GM10266 (cell line): ENCODE measurements around the gene GULP1.
"Not testable (repeated sequence)": the region's sequence is repeated elsewhere in the genome, so short reads cannot be mapped to it uniquely, and the experiment has no call there.

Experiments used
- DNase-seq: peaks from one replicate; pipeline ENCODE4 v3.0.0; 2012; ENCODE audit errors: extremely low spot score
- TF ChIP-seq, protein P1 (sequence below): IDR thresholded peaks from 2 replicates; pipeline ENCODE4 v1.5.1; 2012; ENCODE audit warnings: mild to moderate bottlenecking, low read depth; ENCODE audit not compliant: control insufficient read depth, insufficient read depth; ENCODE audit errors: missing control alignments

Gene GULP1

GRCh38 chr2:188278388-188279092 lies 13.1 kb upstream of the GULP1 start:
- TF ChIP-seq, protein P1, sequence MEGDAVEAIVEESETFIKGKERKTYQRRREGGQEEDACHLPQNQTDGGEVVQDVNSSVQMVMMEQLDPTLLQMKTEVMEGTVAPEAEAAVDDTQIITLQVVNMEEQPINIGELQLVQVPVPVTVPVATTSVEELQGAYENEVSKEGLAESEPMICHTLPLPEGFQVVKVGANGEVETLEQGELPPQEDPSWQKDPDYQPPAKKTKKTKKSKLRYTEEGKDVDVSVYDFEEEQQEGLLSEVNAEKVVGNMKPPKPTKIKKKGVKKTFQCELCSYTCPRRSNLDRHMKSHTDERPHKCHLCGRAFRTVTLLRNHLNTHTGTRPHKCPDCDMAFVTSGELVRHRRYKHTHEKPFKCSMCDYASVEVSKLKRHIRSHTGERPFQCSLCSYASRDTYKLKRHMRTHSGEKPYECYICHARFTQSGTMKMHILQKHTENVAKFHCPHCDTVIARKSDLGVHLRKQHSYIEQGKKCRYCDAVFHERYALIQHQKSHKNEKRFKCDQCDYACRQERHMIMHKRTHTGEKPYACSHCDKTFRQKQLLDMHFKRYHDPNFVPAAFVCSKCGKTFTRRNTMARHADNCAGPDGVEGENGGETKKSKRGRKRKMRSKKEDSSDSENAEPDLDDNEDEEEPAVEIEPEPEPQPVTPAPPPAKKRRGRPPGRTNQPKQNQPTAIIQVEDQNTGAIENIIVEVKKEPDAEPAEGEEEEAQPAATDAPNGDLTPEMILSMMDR = no peak
- DNase-seq = no peak

DNA sequence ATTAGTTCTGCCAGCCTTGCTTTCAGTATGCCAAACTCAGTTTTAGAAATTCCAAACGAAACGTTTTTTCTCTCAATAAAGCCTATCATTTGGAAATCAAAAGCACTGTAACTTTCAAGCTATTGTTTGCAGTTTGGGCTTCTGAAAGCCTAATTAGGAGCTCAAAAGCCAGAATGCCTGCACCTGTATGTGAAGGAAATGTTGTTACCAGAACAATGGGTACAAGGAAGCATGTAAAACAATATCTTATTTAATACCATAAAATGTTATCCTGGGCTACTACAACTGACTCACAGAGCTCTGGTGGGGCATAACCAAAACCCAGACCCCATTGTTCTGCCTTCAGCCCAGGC lies 12.6 kb upstream of the GULP1 start:
- DNase-seq = no peak
- TF ChIP-seq, protein P1 = no peak

DNA sequence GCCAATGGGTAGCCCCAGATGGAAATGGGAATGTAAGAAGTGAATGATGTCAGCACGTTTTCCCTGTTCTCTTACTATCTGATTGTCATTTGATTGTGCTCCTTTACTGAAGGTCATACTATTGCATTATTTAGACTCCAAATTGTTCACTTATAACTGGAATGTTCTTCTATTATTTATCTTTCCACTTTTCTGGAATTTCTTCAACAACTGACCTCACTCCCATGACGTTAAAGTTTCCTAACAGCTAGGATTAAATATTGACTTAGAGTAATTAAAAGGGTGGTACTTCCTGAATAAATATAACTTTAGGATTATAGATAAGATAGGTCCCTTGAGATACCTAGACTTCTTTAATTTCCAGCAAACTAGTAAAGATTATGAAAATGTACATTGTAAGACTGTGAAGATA lies 10.9 kb upstream of the GULP1 start:
- TF ChIP-seq, protein P1 = no peak

DNA sequence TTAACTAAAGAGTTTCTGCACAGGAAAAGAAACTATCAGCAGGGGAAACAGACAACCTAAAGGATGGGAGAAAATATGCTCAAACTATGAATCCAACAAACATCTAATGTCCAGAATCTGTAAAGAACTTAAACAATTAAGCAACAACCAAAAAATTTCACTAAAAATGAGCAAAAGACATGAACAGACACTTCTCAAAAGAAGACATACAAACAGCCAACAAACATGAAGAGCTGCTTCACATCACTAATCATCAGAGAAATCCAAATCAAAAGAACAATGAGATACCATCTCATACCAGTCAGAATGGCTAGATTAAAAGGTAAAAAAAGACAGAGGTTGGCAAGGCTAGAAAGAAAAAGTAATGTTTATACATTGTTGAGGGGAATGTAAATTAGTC lies 8.8 kb upstream of the GULP1 start:
- DNase-seq = no peak
- TF ChIP-seq, protein P1 = no peak

More for the DNA sequence above, 10.9 kb upstream of the GULP1 start:
- no peak for DNase-seq

DNA sequence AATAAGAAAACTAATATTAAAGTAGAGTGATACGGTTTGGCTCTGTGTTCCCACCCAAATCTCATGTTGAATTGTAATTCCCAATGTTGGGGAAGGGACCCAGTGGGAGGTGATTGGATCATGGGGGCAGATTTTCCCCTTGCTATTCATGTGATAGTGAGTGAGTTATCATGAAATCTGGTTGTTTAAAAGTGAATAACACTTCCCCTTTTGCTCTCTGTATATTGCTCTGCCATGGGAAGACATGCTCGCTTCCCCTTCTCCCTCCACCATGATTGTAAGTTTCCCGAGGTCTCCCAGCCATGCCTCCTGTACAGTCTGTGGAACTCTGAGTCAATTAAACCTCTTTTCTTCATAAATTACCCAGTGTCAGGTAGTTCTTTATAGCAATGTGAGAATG lies 7.4 kb upstream of the GULP1 start:
- DNase-seq = not testable (repeated sequence)

DNA sequence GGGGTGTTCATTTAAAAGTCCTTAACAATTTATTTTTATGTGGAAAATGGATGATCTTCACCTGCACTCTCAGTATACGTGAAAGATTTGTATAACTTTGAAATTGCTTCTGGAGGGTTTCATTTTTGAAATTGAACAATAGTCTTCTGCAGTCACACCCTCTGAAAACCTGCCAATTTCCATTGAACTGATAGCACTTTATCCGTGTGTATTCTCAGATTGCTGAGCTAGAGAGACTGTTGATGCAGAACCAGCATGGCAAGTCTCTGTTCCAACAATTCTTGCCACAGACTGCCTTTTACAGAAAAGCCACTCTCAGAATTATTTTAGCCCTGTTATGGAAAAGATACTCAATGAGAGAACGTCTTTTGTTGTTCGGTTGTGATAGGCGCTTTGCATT lies 6.6 kb upstream of the GULP1 start:
- DNase-seq = no peak
- TF ChIP-seq, protein P1 = no peak

DNA sequence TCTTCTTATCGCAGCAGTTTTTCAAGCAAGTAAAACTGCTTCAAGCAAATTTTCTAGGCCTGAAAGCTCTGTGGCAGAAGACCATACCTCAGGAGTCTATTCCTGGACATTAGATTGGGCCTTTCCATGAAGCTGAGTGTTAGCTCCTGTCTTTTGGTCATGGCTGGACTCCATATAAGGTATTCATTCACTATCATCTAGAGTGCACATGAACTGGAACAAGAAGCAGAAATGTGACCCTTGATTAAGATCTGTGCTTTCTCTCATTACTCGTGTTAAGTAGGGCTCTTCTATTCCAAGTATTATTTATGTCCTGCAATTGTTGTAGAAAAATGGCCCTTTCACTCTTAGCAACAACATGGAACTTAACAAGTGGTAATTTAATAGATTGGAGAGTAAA lies 5.9 kb upstream of the GULP1 start:
- DNase-seq = no peak
- TF ChIP-seq, protein P1 = no peak

DNA sequence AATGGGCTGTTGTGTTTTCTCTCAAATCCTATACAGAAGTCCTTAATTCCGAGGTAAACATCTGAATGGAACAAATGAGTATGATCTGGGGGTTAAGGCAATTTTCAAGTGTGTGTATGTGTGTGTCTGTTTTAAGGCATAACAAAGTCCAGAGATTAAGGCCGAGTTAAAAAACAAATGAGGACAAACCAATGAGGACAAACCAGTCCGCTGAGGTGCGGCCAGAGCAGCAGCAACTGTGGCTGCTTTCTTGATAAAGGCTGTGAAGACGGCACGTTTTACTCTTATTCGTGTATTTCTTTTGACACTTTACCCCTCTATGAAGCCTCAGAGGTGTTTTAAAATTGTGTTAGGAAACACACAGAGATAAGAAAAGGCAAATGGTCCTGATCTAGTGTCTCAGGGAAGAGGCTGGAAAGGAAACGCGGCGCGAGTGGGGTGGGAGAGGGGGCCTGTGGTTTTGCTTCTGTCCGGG lies 495 bp upstream of the GULP1 start:
- TF ChIP-seq, protein P1 = no peak
- no peak for DNase-seq
